Brain microvascular endothelial cell (primary cell): ENCODE measurements around the gene OR4F16.
"Not testable (repeated sequence)": the region's sequence is repeated elsewhere in the genome, so short reads cannot be mapped to it uniquely, and the experiment has no call there.

Source experiments
- DNase-seq: peaks from one replicate; pipeline ENCODE4 v3.0.0-alpha.2; 2020
- H3K27ac ChIP-seq: fragments of 250-450 bp; sonication (Bioruptor Pico); 2 replicates; pipeline ENCODE4 v1.5.1; 2020; ENCODE audit warnings: mild to moderate bottlenecking, moderate library complexity
- H3K27me3 ChIP-seq: fragments of 250-450 bp; sonication (Bioruptor Pico); replicated peaks from 2 replicates; pipeline ENCODE4 v1.5.1; 2020; ENCODE audit warnings: mild to moderate bottlenecking
- H3K36me3 ChIP-seq: fragments of 250-450 bp; sonication (Bioruptor Pico); replicated peaks from 2 replicates; pipeline ENCODE4 v1.5.1; 2020; ENCODE audit warnings: mild to moderate bottlenecking
- H3K4me3 ChIP-seq: 2 replicates; pipeline ENCODE4 v1.5.1; 2011; ENCODE audit warnings: low read depth, mild to moderate bottlenecking, control low read depth, low read length, moderate library complexity
- in situ Hi-C: cut with HindIII; loops from 2 replicates; pipeline ENCODE4 v1.10.0; 2017; ENCODE audit warnings: low sequenced_read_pairs, low pct_ligation_motif_present

The OR4F16 gene

GRCh38 chr1:686554-686953 lies at the start of gene OR4F16:
OR4F16 (minus strand) TSS chr1:686654; CDS start chr1:686654, 0 bp downstream.
- H3K27ac ChIP-seq, H3K36me3 ChIP-seq, H3K27me3 ChIP-seq, H3K4me3 ChIP-seq, in situ Hi-C loops, DNase-seq: not testable (repeated sequence)

- DNase-seq, H3K27me3 ChIP-seq, H3K36me3 ChIP-seq, H3K27ac ChIP-seq, in situ Hi-C loops, H3K4me3 ChIP-seq: not testable (repeated sequence)
Measured at GRCh38 chr1:733649-734048, 47.2 kb upstream of the OR4F16 start.

GRCh38 chr1:727040-727439 lies 40.6 kb upstream of the OR4F16 start:
- H3K4me3 ChIP-seq, H3K36me3 ChIP-seq, H3K27me3 ChIP-seq, in situ Hi-C loops, DNase-seq, H3K27ac ChIP-seq: not testable (repeated sequence)
